ENCODE measurements around the gene MAP2K2. TPM values are rescaled to one million over a fixed set of nuclear protein-coding genes. Genes with fewer than 3 reads are reported as not detected.
A peak's percentile ranks its signal among the peaks of the same experiment; 100 is the strongest.

MAP2K2 gene
- total RNA-seq, 1 experiment from 2014 or later, result 177 TPM

- H3K4me3 Mint-ChIP-seq, result no peak overlapping the region
- ATAC-seq (no peak), DNase-seq (ENCODE audit: low spot score) (no peak)
- ChIA-PET CTCF (no interaction called here), POLR2A (no interaction called here)
- no peak for TF ChIP-seq MLX (CRISPR knock-in tag; IDR thresholded peaks at IDR 0.05)
- no peaks in the 10 kb centered on the region for H3K9me3 Mint-ChIP-seq
- H3K27me3 Mint-ChIP-seq (ENCODE audit: low read depth), result no peaks in the 10 kb centered on the region
- H3K36me3 Mint-ChIP-seq, result peaks cover 11% of the 10 kb centered on the region
- no peak overlapping the region for H3K27ac Mint-ChIP-seq
- H3K4me1 Mint-ChIP-seq, result peaks cover 11% of the 10 kb centered on the region
These were observed 2.1 kb downstream of the MAP2K2 start for GRCh38 chr19:4121815-4122214.

- ATAC-seq (no peak), DNase-seq (ENCODE audit: low spot score) (no peak)
- peaks cover 11% of the 10 kb centered on the region for H3K4me1 Mint-ChIP-seq
- peaks cover 13% of the 10 kb centered on the region for H3K36me3 Mint-ChIP-seq
- H3K4me3 Mint-ChIP-seq, result no peak overlapping the region
- peak overlapping the region; percentile 34; the same call in 1 of the 2 replicates for H3K27ac Mint-ChIP-seq
- H3K27me3 Mint-ChIP-seq (ENCODE audit: low read depth), result no peaks in the 10 kb centered on the region
- TF ChIP-seq GABPB1 (CRISPR knock-in tag; IDR thresholded peaks at IDR 0.05) (no peak), USF2 (CRISPR knock-in tag; IDR thresholded peaks at IDR 0.05) (no peak), ZNF317 (CRISPR knock-in tag; IDR thresholded peaks at IDR 0.05; ENCODE audit: borderline replicate concordance, low read depth) (no peak), SOX15 (CRISPR knock-in tag; IDR thresholded peaks at IDR 0.05) (no peak), ZSCAN18 (CRISPR knock-in tag; IDR thresholded peaks at IDR 0.05) (no peak), ZMAT4 (CRISPR knock-in tag; IDR thresholded peaks at IDR 0.05) (no peak), SP1 (CRISPR knock-in tag; conservative IDR thresholded peaks at IDR 0.05) (no peak), ZBTB21 (CRISPR knock-in tag; IDR thresholded peaks at IDR 0.05; ENCODE audit: borderline replicate concordance) (no peak), CREB1 (CRISPR knock-in tag; IDR thresholded peaks at IDR 0.05) (no peak), FOXJ3 (CRISPR knock-in tag; IDR thresholded peaks at IDR 0.05; ENCODE audit: borderline replicate concordance) (no peak), MLX (CRISPR knock-in tag; IDR thresholded peaks at IDR 0.05) (no peak), NFYB (CRISPR knock-in tag; conservative IDR thresholded peaks at IDR 0.05; ENCODE audit: low read depth) (no peak), AFF4 (CRISPR knock-in tag; IDR thresholded peaks at IDR 0.05; ENCODE audit: borderline replicate concordance) (no peak), ELF4 (CRISPR knock-in tag; IDR thresholded peaks at IDR 0.05; ENCODE audit: low read depth) (no peak), ZNF121 (CRISPR knock-in tag; IDR thresholded peaks at IDR 0.05) (no peak), ZNF423 (CRISPR knock-in tag; IDR thresholded peaks at IDR 0.05) (no peak), ATF2 (CRISPR knock-in tag; IDR thresholded peaks at IDR 0.05; ENCODE audit: borderline replicate concordance, low read depth) (no peak)
- ChIA-PET CTCF (interaction anchor here (5.1 kb wide), 1 partner anchor 19 kb away, joined by 30 read pairs; no protein-coding TSS in a partner anchor), POLR2A (no interaction called here)
- no peaks in the 10 kb centered on the region for H3K9me3 Mint-ChIP-seq
These were observed 2.7 kb downstream of the MAP2K2 start for GRCh38 chr19:4121273-4121612.
